PFSK-1 (cell line): ENCODE data around the gene NKRF.

Source experiments
- FOXP2 ChIP-seq: optimal IDR thresholded peaks from 2 replicates; pipeline ENCODE3; 2011; ENCODE audit warnings: borderline replicate concordance, control low read depth, inconsistent platforms; ENCODE audit not compliant: insufficient read depth; ENCODE audit errors: extremely low read length, extremely low read depth
- POLR2AphosphoS5 ChIP-seq: IDR thresholded peaks from 2 replicates; pipeline ENCODE4 v1.6.1; 2012; ENCODE audit warnings: low read depth, mild to moderate bottlenecking, control low read depth, low read length, moderate library complexity
- SIN3A ChIP-seq: IDR thresholded peaks from 2 replicates; pipeline ENCODE4 v1.6.1; 2012; ENCODE audit warnings: mild to moderate bottlenecking, low read length, moderate library complexity, borderline replicate concordance; ENCODE audit not compliant: insufficient read depth
- TAF1 ChIP-seq: IDR thresholded peaks from 2 replicates; pipeline ENCODE4 v1.6.1; 2012; ENCODE audit warnings: low read length, control low read depth, borderline replicate concordance; ENCODE audit not compliant: insufficient read depth
- TF ChIP-seq, protein P1 (sequence below), 2 experiments: IDR thresholded peaks; 2 replicates each; pipeline versions ENCODE4 v1.6.1 to v1.8.0; 2011 to 2012; ENCODE audit warnings: low read depth in 2 of 2, low read length in 2 of 2, control low read depth in 1 of 2, inconsistent platforms in 1 of 2, mild to moderate bottlenecking in 1 of 2, moderate library complexity in 1 of 2; ENCODE audit not compliant: insufficient read depth in 1 of 2

The NKRF gene

GRCh38 chrX:119647552-119648420 is 41.6 kb upstream of the NKRF start:
- TF ChIP-seq POLR2AphosphoS5 (no peak), TAF1 (no peak), FOXP2 (no peak), SIN3A (no peak)
- TF ChIP-seq, protein P1, sequence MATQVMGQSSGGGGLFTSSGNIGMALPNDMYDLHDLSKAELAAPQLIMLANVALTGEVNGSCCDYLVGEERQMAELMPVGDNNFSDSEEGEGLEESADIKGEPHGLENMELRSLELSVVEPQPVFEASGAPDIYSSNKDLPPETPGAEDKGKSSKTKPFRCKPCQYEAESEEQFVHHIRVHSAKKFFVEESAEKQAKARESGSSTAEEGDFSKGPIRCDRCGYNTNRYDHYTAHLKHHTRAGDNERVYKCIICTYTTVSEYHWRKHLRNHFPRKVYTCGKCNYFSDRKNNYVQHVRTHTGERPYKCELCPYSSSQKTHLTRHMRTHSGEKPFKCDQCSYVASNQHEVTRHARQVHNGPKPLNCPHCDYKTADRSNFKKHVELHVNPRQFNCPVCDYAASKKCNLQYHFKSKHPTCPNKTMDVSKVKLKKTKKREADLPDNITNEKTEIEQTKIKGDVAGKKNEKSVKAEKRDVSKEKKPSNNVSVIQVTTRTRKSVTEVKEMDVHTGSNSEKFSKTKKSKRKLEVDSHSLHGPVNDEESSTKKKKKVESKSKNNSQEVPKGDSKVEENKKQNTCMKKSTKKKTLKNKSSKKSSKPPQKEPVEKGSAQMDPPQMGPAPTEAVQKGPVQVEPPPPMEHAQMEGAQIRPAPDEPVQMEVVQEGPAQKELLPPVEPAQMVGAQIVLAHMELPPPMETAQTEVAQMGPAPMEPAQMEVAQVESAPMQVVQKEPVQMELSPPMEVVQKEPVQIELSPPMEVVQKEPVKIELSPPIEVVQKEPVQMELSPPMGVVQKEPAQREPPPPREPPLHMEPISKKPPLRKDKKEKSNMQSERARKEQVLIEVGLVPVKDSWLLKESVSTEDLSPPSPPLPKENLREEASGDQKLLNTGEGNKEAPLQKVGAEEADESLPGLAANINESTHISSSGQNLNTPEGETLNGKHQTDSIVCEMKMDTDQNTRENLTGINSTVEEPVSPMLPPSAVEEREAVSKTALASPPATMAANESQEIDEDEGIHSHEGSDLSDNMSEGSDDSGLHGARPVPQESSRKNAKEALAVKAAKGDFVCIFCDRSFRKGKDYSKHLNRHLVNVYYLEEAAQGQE (IDR thresholded peaks at IDR 0.05; ENCODE audit: insufficient read depth in 1 of 2, low read depth in 2 of 2, low read length in 2 of 2) = no peak

DNA sequence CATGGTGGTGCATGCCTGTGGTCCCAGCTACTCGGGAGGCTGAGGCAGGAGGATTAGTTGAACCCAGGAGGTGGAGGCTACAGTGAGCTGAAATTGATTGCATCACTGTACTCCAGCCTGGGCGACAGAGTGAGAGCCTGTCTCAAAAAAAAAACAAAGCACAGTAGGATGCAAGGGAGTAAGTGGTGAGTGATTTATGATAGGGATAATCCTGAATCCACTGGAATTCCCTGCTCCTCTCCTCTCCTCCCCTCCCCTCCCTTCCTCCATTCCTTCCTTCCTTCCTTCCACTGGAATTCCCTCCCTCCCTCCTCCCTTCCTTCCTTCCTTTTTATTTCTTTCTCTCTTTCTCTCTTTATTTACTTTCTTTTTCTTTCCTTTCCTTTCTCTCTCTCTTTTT is 40.9 kb upstream of the NKRF start:
- TF ChIP-seq, protein P1 (IDR thresholded peaks at IDR 0.05; ENCODE audit: insufficient read depth in 1 of 2, low read depth in 2 of 2, low read length in 2 of 2) = no peak
- TF ChIP-seq TAF1 = no peak
- TF ChIP-seq POLR2AphosphoS5 = no peak
- no peak for TF ChIP-seq SIN3A
- TF ChIP-seq FOXP2 = no peak

GRCh38 chrX:119646515-119646914 is 40.3 kb upstream of the NKRF start:
- TF ChIP-seq POLR2AphosphoS5 (no peak), TAF1 (no peak)

GRCh38 chrX:119643696-119644095 is 37.5 kb upstream of the NKRF start:
- no peak for TF ChIP-seq SIN3A
- no peak for TF ChIP-seq TAF1
- TF ChIP-seq, protein P1 (IDR thresholded peaks at IDR 0.05; ENCODE audit: insufficient read depth in 1 of 2, low read depth in 2 of 2, low read length in 2 of 2) = no peak
- TF ChIP-seq POLR2AphosphoS5 = no peak
- no peak for TF ChIP-seq FOXP2

DNA sequence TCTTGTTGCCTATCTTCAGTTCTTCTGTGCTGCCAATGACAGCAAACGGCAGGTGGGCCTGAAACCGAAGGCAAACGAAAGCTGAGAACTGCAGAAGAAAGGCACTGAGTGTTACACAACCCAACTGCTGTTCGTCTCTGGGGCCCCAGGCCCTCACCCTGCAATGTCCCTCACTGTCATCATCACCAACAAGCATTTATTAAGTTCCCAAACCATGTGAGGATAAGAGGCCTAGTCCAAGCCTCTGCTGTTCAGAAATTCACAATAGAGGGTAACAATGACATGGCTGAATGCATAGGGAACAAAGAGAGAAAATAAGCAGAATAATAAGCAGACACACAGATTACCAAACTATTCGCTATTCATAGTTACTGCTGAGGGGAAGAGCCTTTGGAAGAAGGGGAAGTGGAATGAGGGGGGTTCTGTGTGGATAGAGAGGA is 34.5 kb upstream of the NKRF start:
- TF ChIP-seq FOXP2 (no peak), SIN3A (no peak), POLR2AphosphoS5 (no peak), TAF1 (no peak)
- TF ChIP-seq, protein P1 (IDR thresholded peaks at IDR 0.05; ENCODE audit: insufficient read depth in 1 of 2, low read depth in 2 of 2, low read length in 2 of 2) = no peak
